HepG2 (cell line): Measurements from ENCODE around the gene ANKRD52. TPM values are rescaled to one million over a fixed set of nuclear protein-coding genes. Genes with fewer than 3 reads are reported as not detected.

Source experiments
- GPBP1L1 ChIP-seq: sonication (generic); formaldehyde crosslinking; IDR thresholded peaks from 2 replicates; pipeline ENCODE4 v1.5.0; 2020; ENCODE audit warnings: mild to moderate bottlenecking, missing genetic modification reagents
- KDM2A ChIP-seq: sonication (generic); formaldehyde crosslinking; IDR thresholded peaks from 2 replicates; pipeline ENCODE4 v1.4.0; 2020; ENCODE audit warnings: low read depth, missing genetic modification reagents, borderline replicate concordance
- MLX ChIP-seq: IDR thresholded peaks from 2 replicates; pipeline ENCODE4 v1.6.1; 2016
- NCOA1 ChIP-seq: sonication (generic); formaldehyde crosslinking; IDR thresholded peaks from 2 replicates; pipeline ENCODE4 v1.9.0; 2021; ENCODE audit warnings: missing genetic modification reagents
- NFE2L1 ChIP-seq: sonication (generic); formaldehyde crosslinking; IDR thresholded peaks from 2 replicates; pipeline ENCODE4 v1.4.0; 2020; ENCODE audit warnings: missing genetic modification reagents, mild to moderate bottlenecking, borderline replicate concordance
- PCBP1 ChIP-seq: fragments of 200-400 bp; formaldehyde crosslinking; IDR thresholded peaks from 2 replicates; pipeline ENCODE4 v1.6.1; 2017; ENCODE audit warnings: mild to moderate bottlenecking, low read depth, low read length, borderline replicate concordance
- POLR2A ChIP-seq, 2 experiments: IDR thresholded peaks; 2 replicates each; pipeline ENCODE4 v1.6.1; 2011; ENCODE audit warnings: low read depth in 2 of 2, low read length in 2 of 2, mild to moderate bottlenecking in 1 of 2, moderate library complexity in 1 of 2; ENCODE audit not compliant: insufficient read depth in 1 of 2
- PRPF4 ChIP-seq: fragments of 200-400 bp; formaldehyde crosslinking; IDR thresholded peaks from 2 replicates; pipeline ENCODE4 v1.6.1; 2016; ENCODE audit warnings: low read length, low read depth; ENCODE audit not compliant: poor library complexity, severe bottlenecking
- RBAK ChIP-seq: sonication (generic); formaldehyde crosslinking; IDR thresholded peaks from 2 replicates; pipeline ENCODE4 v1.5.1; 2020; ENCODE audit warnings: mild to moderate bottlenecking, missing genetic modification reagents
- SMAD1 ChIP-seq: sonication (generic); formaldehyde crosslinking; IDR thresholded peaks from 2 replicates; pipeline ENCODE4 v1.4.0; 2020; ENCODE audit warnings: missing genetic modification reagents, low read depth, mild to moderate bottlenecking, borderline replicate concordance
- SMAD3 ChIP-seq: sonication (generic); formaldehyde crosslinking; IDR thresholded peaks from 2 replicates; pipeline ENCODE4 v1.4.0; 2020; ENCODE audit warnings: missing genetic modification reagents
- USF2 ChIP-seq, 2 experiments: sonication (generic) in 1 of 2; formaldehyde crosslinking in 1 of 2; IDR thresholded peaks; 2 replicates each; pipeline versions ENCODE4 v1.5.1 to v1.6.1; 2011 to 2020; ENCODE audit warnings: borderline replicate concordance in 1 of 2, low read depth in 1 of 2, low read length in 1 of 2, mild to moderate bottlenecking in 1 of 2, missing genetic modification reagents in 1 of 2, moderate library complexity in 1 of 2
- ZIK1 ChIP-seq: sonication (generic); formaldehyde crosslinking; IDR thresholded peaks from 2 replicates; pipeline ENCODE4 v1.5.0; 2020; ENCODE audit warnings: mild to moderate bottlenecking, low read depth, missing genetic modification reagents, borderline replicate concordance
- ZNF160 ChIP-seq: sonication (generic); formaldehyde crosslinking; IDR thresholded peaks from 2 replicates; pipeline ENCODE4 v1.8.0; 2022; ENCODE audit warnings: mild to moderate bottlenecking, inconsistent platforms, missing genetic modification reagents
- ZNF484 ChIP-seq: sonication (generic); formaldehyde crosslinking; IDR thresholded peaks from 2 replicates; pipeline ENCODE4 v1.5.1; 2020; ENCODE audit warnings: mild to moderate bottlenecking, low read depth, missing genetic modification reagents, borderline replicate concordance
- ZNF552 ChIP-seq: sonication (generic); formaldehyde crosslinking; IDR thresholded peaks from 2 replicates; pipeline ENCODE4 v1.9.0; 2022; ENCODE audit warnings: missing genetic modification reagents, mild to moderate bottlenecking, borderline replicate concordance
- ZNF556 ChIP-seq: sonication (generic); formaldehyde crosslinking; IDR thresholded peaks from 2 replicates; pipeline ENCODE4 v1.4.0; 2020; ENCODE audit warnings: mild to moderate bottlenecking, missing genetic modification reagents, borderline replicate concordance
- ZNF589 ChIP-seq: sonication (generic); formaldehyde crosslinking; conservative IDR thresholded peaks from 2 replicates; pipeline ENCODE4 v1.8.0; 2022; ENCODE audit warnings: mild to moderate bottlenecking, moderate library complexity, missing genetic modification reagents
- polyA plus RNA-seq, 8 experiments: library from polyadenylated mRNA; depleted of rRNA in 3 of 8; stranded (reverse) in 7 of 8; unstranded in 1 of 8; fragments of >200 nt; fragmentation: Illumina TruSeq in 4 of 8; extraction: Trizol in 4 of 8; gene quantifications; 2 replicates each; pipeline versions ENCODE4 v1.2.1 to v1.2.3, GENCODE V29; 2011 to 2016; ENCODE audit warnings: low read depth in 4 of 8, missing spikeins in 1 of 8, mixed read lengths in 1 of 8; ENCODE audit not compliant: insufficient read depth in 1 of 8
- total RNA-seq, 5 experiments: library from RNA; depleted of rRNA; stranded (reverse); fragments of >200 nt; fragmentation: Illumina TruSeq; extraction: Trizol; gene quantifications; 2 replicates each; pipeline ENCODE4 v1.2.3, GENCODE V29; 2016; ENCODE audit warnings: low read depth in 1 of 5
- TF ChIP-seq, protein P1 (sequence below): sonication (generic); formaldehyde crosslinking; IDR thresholded peaks from 2 replicates; pipeline ENCODE4 v1.5.1; 2020; ENCODE audit warnings: mild to moderate bottlenecking, missing genetic modification reagents
- TF ChIP-seq, protein P2 (sequence below): sonication (generic); formaldehyde crosslinking; IDR thresholded peaks from 2 replicates; pipeline ENCODE4 v1.8.0; 2022; ENCODE audit warnings: missing genetic modification reagents, mild to moderate bottlenecking, inconsistent platforms, borderline replicate concordance

Gene ANKRD52
- total and polyA plus RNA-seq, 2 of the 13 experiments (the other 11 are each of a cell fraction or from before 2014, with no cell fraction given) = 7.8 to 9.2 TPM

- TF ChIP-seq GPBP1L1 (CRISPR knock-in tag) = no peak
- no peak for TF ChIP-seq ZIK1
- TF ChIP-seq SMAD1 (CRISPR knock-in tag) = no peak
- TF ChIP-seq, protein P1, sequence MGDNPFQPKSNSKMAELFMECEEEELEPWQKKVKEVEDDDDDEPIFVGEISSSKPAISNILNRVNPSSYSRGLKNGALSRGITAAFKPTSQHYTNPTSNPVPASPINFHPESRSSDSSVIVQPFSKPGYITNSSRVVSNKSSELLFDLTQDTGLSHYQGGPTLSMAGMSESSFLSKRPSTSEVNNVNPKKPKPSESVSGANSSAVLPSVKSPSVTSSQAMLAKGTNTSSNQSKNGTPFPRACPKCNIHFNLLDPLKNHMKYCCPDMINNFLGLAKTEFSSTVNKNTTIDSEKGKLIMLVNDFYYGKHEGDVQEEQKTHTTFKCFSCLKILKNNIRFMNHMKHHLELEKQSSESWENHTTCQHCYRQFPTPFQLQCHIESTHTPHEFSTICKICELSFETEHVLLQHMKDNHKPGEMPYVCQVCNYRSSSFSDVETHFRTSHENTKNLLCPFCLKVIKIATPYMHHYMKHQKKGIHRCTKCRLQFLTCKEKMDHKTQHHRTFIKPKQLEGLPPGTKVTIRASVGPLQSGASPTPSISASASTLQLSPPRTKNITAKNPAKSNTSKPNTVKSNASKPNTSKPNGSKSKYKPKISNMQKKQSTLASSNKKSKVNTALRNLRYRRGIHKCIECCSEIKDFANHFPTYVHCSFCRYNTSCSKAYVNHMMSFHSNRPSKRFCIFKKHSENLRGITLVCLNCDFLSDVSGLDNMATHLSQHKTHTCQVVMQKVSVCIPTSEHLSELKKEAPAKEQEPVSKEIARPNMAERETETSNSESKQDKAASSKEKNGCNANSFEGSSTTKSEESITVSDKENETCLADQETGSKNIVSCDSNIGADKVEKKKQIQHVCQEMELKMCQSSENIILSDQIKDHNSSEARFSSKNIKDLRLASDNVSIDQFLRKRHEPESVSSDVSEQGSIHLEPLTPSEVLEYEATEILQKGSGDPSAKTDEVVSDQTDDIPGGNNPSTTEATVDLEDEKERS (CRISPR knock-in tag) = no peak
- no peak for TF ChIP-seq KDM2A (CRISPR knock-in tag)
- no peak for TF ChIP-seq ZNF552 (CRISPR knock-in tag)
- TF ChIP-seq USF2 (IDR thresholded peaks at IDR 0.05; ENCODE audit: low read depth, low read length) = no peak
- TF ChIP-seq USF2 (CRISPR knock-in tag; IDR thresholded peaks at IDR 0.05; ENCODE audit: borderline replicate concordance) = no peak
- no peak for TF ChIP-seq ZNF589 (CRISPR knock-in tag)
- peak; percentile 56; the same call in 1 of the 2 replicates for TF ChIP-seq ZNF160
- TF ChIP-seq RBAK (CRISPR knock-in tag) = no peak
- TF ChIP-seq MLX (CRISPR knock-in tag) = no peak
- TF ChIP-seq POLR2A (IDR thresholded peaks at IDR 0.05; ENCODE audit: insufficient read depth in 1 of 2, low read depth in 2 of 2, low read length in 2 of 2) = peak; percentile 29 to 46; a peak in 2 of 4 replicates
- TF ChIP-seq ZNF484 (CRISPR knock-in tag) = no peak
- no peak for TF ChIP-seq NFE2L1 (CRISPR knock-in tag)
- TF ChIP-seq PRPF4 = no peak
- no peak for TF ChIP-seq ZNF556
- peak; percentile 86; the same call in 1 of the 2 replicates for TF ChIP-seq PCBP1
- TF ChIP-seq, protein P2, sequence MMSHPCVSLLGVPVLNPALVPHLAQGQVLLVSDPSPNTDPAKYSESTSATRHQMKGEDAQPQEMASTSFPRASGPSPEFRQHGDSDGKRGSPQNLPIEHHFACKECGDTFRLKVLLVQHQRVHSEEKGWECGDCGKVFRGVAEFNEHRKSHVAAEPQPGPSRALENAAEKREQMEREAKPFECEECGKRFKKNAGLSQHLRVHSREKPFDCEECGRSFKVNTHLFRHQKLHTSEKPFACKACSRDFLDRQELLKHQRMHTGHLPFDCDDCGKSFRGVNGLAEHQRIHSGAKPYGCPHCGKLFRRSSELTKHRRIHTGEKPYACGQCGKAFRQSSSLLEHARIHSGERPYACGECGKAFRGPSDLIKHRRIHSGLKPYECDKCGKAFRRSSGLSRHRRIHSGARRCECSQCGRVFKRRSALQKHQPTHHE (CRISPR knock-in tag) = 0 out of 2 replicates have a peak, but pooled peaks have one; percentile 6
- no peak for TF ChIP-seq SMAD3 (CRISPR knock-in tag)
- no peak for TF ChIP-seq NCOA1
Measured at GRCh38 chr12:56189099-56189917, 68.9 kb downstream of the ANKRD52 start, which contains the start of gene SMARCC2 (continued).
